ENCODE measurements around the gene PPP3R1. TPM values are rescaled to one million over a fixed set of nuclear protein-coding genes. Genes with fewer than 3 reads are reported as not detected.

PPP3R1 gene
- total and polyA plus RNA-seq, 2 of the 8 experiments (the other 6 are each of a cell fraction or from before 2014, with no cell fraction given), result 9.3 to 85.1 TPM

DNA sequence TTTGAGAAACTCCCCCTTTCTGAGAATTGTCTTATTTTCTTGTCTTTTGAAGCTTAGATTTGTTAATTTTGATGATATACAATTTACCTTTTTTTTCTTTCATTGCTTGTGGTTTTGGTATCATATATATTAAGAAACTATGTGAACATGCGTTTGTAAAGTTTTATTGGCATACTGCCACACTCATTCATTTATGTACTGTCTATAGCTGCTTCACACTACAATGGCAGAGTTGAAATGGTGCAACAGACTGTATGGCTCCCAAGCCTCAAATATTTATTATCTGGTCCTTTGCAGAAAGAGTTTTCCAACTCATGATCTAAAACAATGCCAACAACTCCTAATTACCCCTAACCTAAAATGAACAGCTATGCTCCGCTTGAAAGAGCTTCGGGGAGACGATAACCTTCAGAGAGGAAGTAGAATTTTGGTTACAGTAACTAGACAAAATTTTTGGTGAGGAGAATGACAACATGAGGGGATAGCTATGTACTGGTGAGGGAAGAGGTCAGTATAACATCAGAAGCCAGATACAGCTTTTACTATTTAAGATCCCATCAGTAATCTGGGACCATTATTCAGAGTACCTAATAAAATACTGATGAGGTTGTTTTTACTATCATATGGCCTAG, 16.1 kb downstream of the PPP3R1 start (continued):
- TF ChIP-seq KDM5A (IDR thresholded peaks at IDR 0.05; ENCODE audit: low read length) (no peak), GABPA (IDR thresholded peaks at IDR 0.05; ENCODE audit: borderline replicate concordance, insufficient read depth, low read length) (no peak)
- TF ChIP-seq, protein P1, sequence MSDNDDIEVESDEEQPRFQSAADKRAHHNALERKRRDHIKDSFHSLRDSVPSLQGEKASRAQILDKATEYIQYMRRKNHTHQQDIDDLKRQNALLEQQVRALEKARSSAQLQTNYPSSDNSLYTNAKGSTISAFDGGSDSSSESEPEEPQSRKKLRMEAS (IDR thresholded peaks at IDR 0.05), result no peak
- TF ChIP-seq, protein P2, sequence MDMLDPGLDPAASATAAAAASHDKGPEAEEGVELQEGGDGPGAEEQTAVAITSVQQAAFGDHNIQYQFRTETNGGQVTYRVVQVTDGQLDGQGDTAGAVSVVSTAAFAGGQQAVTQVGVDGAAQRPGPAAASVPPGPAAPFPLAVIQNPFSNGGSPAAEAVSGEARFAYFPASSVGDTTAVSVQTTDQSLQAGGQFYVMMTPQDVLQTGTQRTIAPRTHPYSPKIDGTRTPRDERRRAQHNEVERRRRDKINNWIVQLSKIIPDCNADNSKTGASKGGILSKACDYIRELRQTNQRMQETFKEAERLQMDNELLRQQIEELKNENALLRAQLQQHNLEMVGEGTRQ (IDR thresholded peaks at IDR 0.05; ENCODE audit: low read length), result no peak

Data from H1 (cell line).